Dermis lymphatic vessel endothelial cell (primary cell): ENCODE data around the gene FHDC1. TPM values are rescaled to one million over a fixed set of nuclear protein-coding genes. Genes with fewer than 3 reads are reported as not detected.

ENCODE experiments used
- total RNA-seq: library from RNA; depleted of rRNA; stranded (reverse); fragments of >200 nt; gene quantifications from 2 replicates; pipeline ENCODE4 v1.2.1, GENCODE V29; 2014

The FHDC1 gene, protein sequence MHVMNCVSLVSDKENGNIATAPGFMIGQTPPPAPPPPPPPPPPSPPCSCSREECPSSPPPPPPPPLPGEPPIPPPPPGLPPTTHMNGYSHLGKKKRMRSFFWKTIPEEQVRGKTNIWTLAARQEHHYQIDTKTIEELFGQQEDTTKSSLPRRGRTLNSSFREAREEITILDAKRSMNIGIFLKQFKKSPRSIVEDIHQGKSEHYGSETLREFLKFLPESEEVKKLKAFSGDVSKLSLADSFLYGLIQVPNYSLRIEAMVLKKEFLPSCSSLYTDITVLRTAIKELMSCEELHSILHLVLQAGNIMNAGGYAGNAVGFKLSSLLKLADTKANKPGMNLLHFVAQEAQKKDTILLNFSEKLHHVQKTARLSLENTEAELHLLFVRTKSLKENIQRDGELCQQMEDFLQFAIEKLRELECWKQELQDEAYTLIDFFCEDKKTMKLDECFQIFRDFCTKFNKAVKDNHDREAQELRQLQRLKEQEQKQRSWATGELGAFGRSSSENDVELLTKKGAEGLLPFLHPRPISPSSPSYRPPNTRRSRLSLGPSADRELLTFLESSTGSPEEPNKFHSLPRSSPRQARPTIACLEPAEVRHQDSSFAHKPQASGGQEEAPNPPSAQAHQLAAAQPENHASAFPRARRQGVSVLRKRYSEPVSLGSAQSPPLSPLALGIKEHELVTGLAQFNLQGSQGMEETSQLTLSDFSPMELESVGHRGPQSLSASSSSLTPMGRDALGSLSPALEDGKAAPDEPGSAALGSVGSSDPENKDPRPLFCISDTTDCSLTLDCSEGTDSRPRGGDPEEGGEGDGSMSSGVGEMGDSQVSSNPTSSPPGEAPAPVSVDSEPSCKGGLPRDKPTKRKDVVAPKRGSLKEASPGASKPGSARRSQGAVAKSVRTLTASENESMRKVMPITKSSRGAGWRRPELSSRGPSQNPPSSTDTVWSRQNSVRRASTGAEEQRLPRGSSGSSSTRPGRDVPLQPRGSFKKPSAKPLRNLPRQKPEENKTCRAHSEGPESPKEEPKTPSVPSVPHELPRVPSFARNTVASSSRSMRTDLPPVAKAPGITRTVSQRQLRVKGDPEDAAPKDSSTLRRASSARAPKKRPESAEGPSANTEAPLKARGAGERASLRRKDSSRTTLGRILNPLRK
- total RNA-seq, result 0.33 and 0.43 TPM in 2 replicates

GRCh38 chr4:152935631-152936445 is at the start of gene FHDC1:
FHDC1 (plus strand) TSS chr4:152936323; CDS start chr4:152943058, 6,735 bp downstream.

Other genes with a start within 250 kb of the FHDC1 start
- gene TIGD4, start 156.6 kb upstream of the FHDC1 start, total RNA-seq, result under 0.01 and 0.09 TPM in 2 replicates
- 25.0 and 35.9 TPM in 2 replicates for gene ARFIP1, start 156.4 kb upstream of the FHDC1 start, total RNA-seq